H9 (cell line): Measurements from ENCODE around the gene CCDC178. TPM values are rescaled to one million over a fixed set of nuclear protein-coding genes. Genes with fewer than 3 reads are reported as not detected.

ENCODE experiments used
- DNase-seq: peaks from one replicate; pipeline ENCODE4 v3.0.0-alpha.2; 2017
- H2AFZ ChIP-seq: one replicate; pipeline ENCODE4 v1.6.1; 2013; ENCODE audit warnings: mild to moderate bottlenecking, low read length, control low read depth, moderate library complexity
- H2AK5ac ChIP-seq: 2 replicates; pipeline ENCODE4 v1.6.1; 2013; ENCODE audit warnings: low read length, control low read depth, mixed read lengths; ENCODE audit not compliant: insufficient read length
- H2BK120ac ChIP-seq: one replicate; pipeline ENCODE4 v1.6.1; 2013; ENCODE audit warnings: low read depth, mild to moderate bottlenecking, low read length, control low read depth, inconsistent platforms; ENCODE audit not compliant: poor library complexity, severe bottlenecking
- H2BK12ac ChIP-seq: 2 replicates; pipeline ENCODE4 v1.6.1; 2013; ENCODE audit warnings: low read length, control low read depth, mixed read lengths, low read depth; ENCODE audit not compliant: insufficient read length
- H2BK15ac ChIP-seq: 2 replicates; pipeline ENCODE4 v1.6.1; 2013; ENCODE audit warnings: low read depth, low read length, control low read depth
- H2BK20ac ChIP-seq: one replicate; pipeline ENCODE4 v1.6.1; 2013; ENCODE audit warnings: low read depth, mild to moderate bottlenecking, low read length, control low read depth, inconsistent platforms; ENCODE audit not compliant: poor library complexity, severe bottlenecking
- H2BK5ac ChIP-seq: 2 replicates; pipeline ENCODE4 v1.6.1; 2013; ENCODE audit warnings: low read length, control low read depth, mixed read lengths; ENCODE audit not compliant: insufficient read length
- H3K14ac ChIP-seq: 2 replicates; pipeline ENCODE4 v1.6.1; 2013; ENCODE audit warnings: low read length, control low read depth; ENCODE audit not compliant: insufficient read depth
- H3K18ac ChIP-seq: 2 replicates; pipeline ENCODE4 v1.6.1; 2013; ENCODE audit warnings: low read depth, mild to moderate bottlenecking, mixed read lengths, low read length, control low read depth; ENCODE audit not compliant: insufficient read length
- H3K23ac ChIP-seq: 2 replicates; pipeline ENCODE4 v1.6.1; 2013; ENCODE audit warnings: low read length, control low read depth, mixed read lengths, low read depth; ENCODE audit not compliant: insufficient read length
- H3K23me2 ChIP-seq: 2 replicates; pipeline ENCODE4 v1.6.1; 2013; ENCODE audit warnings: low read depth, mild to moderate bottlenecking, mixed read lengths, low read length, control low read depth; ENCODE audit not compliant: insufficient read length, poor library complexity, severe bottlenecking
- H3K27ac ChIP-seq: 2 replicates; pipeline ENCODE4 v1.5.1; 2013; ENCODE audit warnings: low read length, control low read depth, mixed read lengths, low read depth; ENCODE audit not compliant: insufficient read length
- H3K27me3 ChIP-seq: 2 replicates; pipeline ENCODE4 v1.6.1; 2013; ENCODE audit warnings: low read length, control low read depth, inconsistent platforms; ENCODE audit not compliant: insufficient read depth
- H3K4ac ChIP-seq: 2 replicates; pipeline ENCODE4 v1.6.1; 2013; ENCODE audit warnings: low read depth, mild to moderate bottlenecking, control low read depth, inconsistent platforms, low read length, moderate library complexity
- H3K4me1 ChIP-seq: 2 replicates; pipeline ENCODE4 v1.6.1; 2013; ENCODE audit warnings: low read length, control low read depth, inconsistent platforms; ENCODE audit not compliant: insufficient read depth
- H3K4me2 ChIP-seq: 2 replicates; pipeline ENCODE4 v1.6.1; 2013; ENCODE audit warnings: low read length, control low read depth, mixed read lengths; ENCODE audit not compliant: insufficient read length, insufficient read depth
- H3K56ac ChIP-seq: 2 replicates; pipeline ENCODE4 v1.6.1; 2013; ENCODE audit warnings: low read depth, mild to moderate bottlenecking, mixed read lengths, low read length, control low read depth; ENCODE audit not compliant: insufficient read length
- H3K79me1 ChIP-seq: 2 replicates; pipeline ENCODE4 v1.6.1; 2013; ENCODE audit warnings: low read depth, mild to moderate bottlenecking, moderate library complexity, low read length, control low read depth, inconsistent platforms; ENCODE audit not compliant: insufficient read depth, poor library complexity, severe bottlenecking
- H3K79me2 ChIP-seq: 2 replicates; pipeline ENCODE4 v1.6.1; 2013; ENCODE audit warnings: low read length, control low read depth, inconsistent platforms; ENCODE audit not compliant: insufficient read depth
- H3K9ac ChIP-seq: 2 replicates; pipeline ENCODE4 v1.6.1; 2013; ENCODE audit warnings: low read length, control low read depth, mixed read lengths; ENCODE audit not compliant: insufficient read length; ENCODE audit errors: extremely low read depth
- H3K9me3 ChIP-seq: one replicate; pipeline ENCODE4 v1.6.1; 2013; ENCODE audit warnings: low read depth, low read length, inconsistent platforms; ENCODE audit not compliant: control insufficient read depth
- H3T11ph ChIP-seq: one replicate; pipeline ENCODE4 v1.6.1; 2013; ENCODE audit warnings: mild to moderate bottlenecking, low read length, control low read depth, inconsistent platforms
- H4K20me1 ChIP-seq: one replicate; pipeline ENCODE4 v1.6.1; 2013; ENCODE audit not compliant: control insufficient read depth, insufficient read length, insufficient read depth
- H4K5ac ChIP-seq: 2 replicates; pipeline ENCODE4 v1.6.1; 2013; ENCODE audit warnings: low read depth, mild to moderate bottlenecking, mixed read lengths, low read length, control low read depth; ENCODE audit not compliant: insufficient read length
- H4K8ac ChIP-seq: replicated peaks from 2 replicates; pipeline ENCODE4 v1.6.1; 2013; ENCODE audit warnings: low read length, control low read depth, mixed read lengths, low read depth; ENCODE audit not compliant: insufficient read length
- H4K91ac ChIP-seq: 2 replicates; pipeline ENCODE4 v1.6.1; 2013; ENCODE audit warnings: low read depth, mild to moderate bottlenecking, moderate library complexity, mixed read lengths, low read length, control low read depth; ENCODE audit not compliant: insufficient read length
- H3K27ac Mint-ChIP-seq, 3 experiments: 2 replicates in 2 of 3; 3 replicates in 1 of 3; pipeline ENCODE4 v1.8.0; 2020 to 2021; ENCODE audit warnings: mixed read lengths in 3 of 3, mild to moderate bottlenecking in 1 of 3, moderate library complexity in 1 of 3
- H3K27me3 Mint-ChIP-seq: 2 replicates; pipeline ENCODE4 v1.8.0; 2021; ENCODE audit warnings: low read depth, mild to moderate bottlenecking, moderate library complexity, mixed read lengths
- H3K36me3 Mint-ChIP-seq, 3 experiments: 2 replicates in 2 of 3; 3 replicates in 1 of 3; pipeline ENCODE4 v1.8.0; 2020 to 2021; ENCODE audit warnings: low read depth in 3 of 3, mixed read lengths in 3 of 3; ENCODE audit not compliant: insufficient read depth in 1 of 3
- H3K4me1 Mint-ChIP-seq, 2 experiments: 2 replicates each; pipeline ENCODE4 v1.8.0; 2020; ENCODE audit warnings: mixed read lengths in 2 of 2
- H3K4me3 Mint-ChIP-seq, 2 experiments: 2 replicates in 1 of 2; 3 replicates in 1 of 2; pipeline ENCODE4 v1.8.0; 2020 to 2021; ENCODE audit warnings: mild to moderate bottlenecking in 2 of 2, mixed read lengths in 2 of 2, moderate library complexity in 1 of 2
- H3K9me3 Mint-ChIP-seq, 2 experiments: 2 replicates in 1 of 2; 3 replicates in 1 of 2; pipeline ENCODE4 v1.8.0; 2020; ENCODE audit warnings: mild to moderate bottlenecking in 2 of 2, mixed read lengths in 2 of 2, moderate library complexity in 1 of 2
- CTCF ChIP-seq: fragments of 200-600 bp; sonication (generic); conservative IDR thresholded peaks from 3 replicates; pipeline ENCODE4 v1.8.0; 2021; ENCODE audit warnings: antibody characterized with exemption, mild to moderate bottlenecking
- WGBS: extraction: QIAGEN DNeasy Blood & Tissue Kit; methylation state at CpG from one replicate; pipeline ENCODE4 v1.1.7; 2013; ENCODE audit warnings: missing lambda C conversion rate, low lambda C conversion rate, mixed read lengths; ENCODE audit not compliant: insufficient read length; ENCODE audit errors: extremely low coverage; 5-methylcytosine and 5-hydroxymethylcytosine counted together
- total RNA-seq: library from RNA; stranded (reverse); gene quantifications from 2 replicates; pipeline ENCODE4 v1.2.1, GENCODE V29; 2021

The CCDC178 gene
- total RNA-seq, 1 experiment from 2014 or later, result not detected

- no peak overlapping the region for H3K14ac ChIP-seq
- H2BK5ac ChIP-seq, result no peak overlapping the region
- TF ChIP-seq CTCF, result no peak
- H3K4me1 ChIP-seq, result no peaks in the 10 kb centered on the region
- no peak overlapping the region for H4K8ac ChIP-seq
- no peak overlapping the region for H3K27ac ChIP-seq
- Mint-ChIP-seq H3K4me1 (peaks cover 0 to 11% of the 10 kb centered on the region in 2 experiments; a peak in 2 of 4 replicates), H3K36me3 (peaks cover 2 to 12% (median 4%) of the 10 kb centered on the region in 3 experiments; a peak in 6 of 7 replicates), H3K27ac (no peak overlapping the region), H3K27me3 (no peaks in the 10 kb centered on the region), H3K4me3 (no peak overlapping the region), H3K9me3 (peaks cover 3 to 10% of the 10 kb centered on the region in 2 experiments)
- no peak overlapping the region for H3K4me2 ChIP-seq
- H3K4ac ChIP-seq, result no peak overlapping the region
- no peak overlapping the region for H3K9ac ChIP-seq
- WGBS, result no CpG with 5 or more reads among the region's 6 CpGs
- H4K20me1 ChIP-seq, result no peaks in the 10 kb centered on the region
- DNase-seq, result no peak
- no peaks in the 10 kb centered on the region for H3K23me2 ChIP-seq
- H4K91ac ChIP-seq, result no peak overlapping the region
- H3K23ac ChIP-seq, result no peak overlapping the region
- H2BK15ac ChIP-seq, result no peak overlapping the region
- H3T11ph ChIP-seq, result no peak overlapping the region
- H3K79me1 ChIP-seq, result no peaks in the 10 kb centered on the region
- H3K18ac ChIP-seq, result no peak overlapping the region
- H2BK12ac ChIP-seq, result no peak overlapping the region
- H4K5ac ChIP-seq, result no peak overlapping the region
- H2AFZ ChIP-seq, result no peak overlapping the region
- H2AK5ac ChIP-seq, result no peak overlapping the region
- H3K79me2 ChIP-seq, result no peaks in the 10 kb centered on the region
- no peaks in the 10 kb centered on the region for H3K9me3 ChIP-seq
- H3K27me3 ChIP-seq, result no peaks in the 10 kb centered on the region
- H2BK20ac ChIP-seq, result no peak overlapping the region
- H3K56ac ChIP-seq, result no peak overlapping the region
- no peak overlapping the region for H2BK120ac ChIP-seq
Observed at GRCh38 chr18:32929213-32929612, 511.3 kb downstream of the CCDC178 start.
